SU-DHL-6 (cell line): ENCODE data around the gene MAPKAPK3.

Experiments
- H2AFZ ChIP-seq: fragments of 200-600 bp; sonication (generic); 2 replicates; pipeline ENCODE4 v1.6.1; 2014; ENCODE audit warnings: low read depth, mild to moderate bottlenecking, moderate library complexity, mixed read lengths, antibody characterized with exemption, low read length; ENCODE audit not compliant: severe bottlenecking
- H3F3A ChIP-seq: fragments of 200-600 bp; shearing (Covaris generic); 2 replicates; pipeline ENCODE4 v1.6.0; 2016; ENCODE audit warnings: antibody characterized with exemption, mild to moderate bottlenecking; ENCODE audit not compliant: insufficient read depth
- H3K27ac ChIP-seq: fragments of 200-600 bp; sonication (generic); 2 replicates; pipeline ENCODE4 v1.5.1; 2016; ENCODE audit warnings: low read depth, mild to moderate bottlenecking, low read length, moderate library complexity, mixed read lengths
- H3K27me3 ChIP-seq: fragments of 200-600 bp; sonication (generic), shearing (Covaris generic); 2 replicates; pipeline ENCODE4 v1.6.0; 2014; ENCODE audit warnings: mild to moderate bottlenecking, low read length
- H3K36me3 ChIP-seq: fragments of 200-600 bp; sonication (generic); 2 replicates; pipeline ENCODE4 v1.6.1; 2014; ENCODE audit warnings: mild to moderate bottlenecking, low read length, mixed read lengths
- H3K4me2 ChIP-seq: fragments of 300-600, 200-600 bp; shearing (Covaris generic), sonication (generic); 2 replicates; pipeline ENCODE4 v1.6.0; 2014; ENCODE audit warnings: low read length, low read depth, mild to moderate bottlenecking; ENCODE audit not compliant: poor library complexity, severe bottlenecking
- H3K4me3 ChIP-seq: fragments of 200-600 bp; sonication (generic); 2 replicates; pipeline ENCODE4 v1.5.1; 2014; ENCODE audit warnings: antibody characterized with exemption, low read length, mild to moderate bottlenecking, mixed read lengths; ENCODE audit not compliant: insufficient read depth, poor library complexity, severe bottlenecking
- H3K79me2 ChIP-seq: fragments of 200-600 bp; sonication (generic); 2 replicates; pipeline ENCODE4 v1.6.1; 2014; ENCODE audit warnings: mild to moderate bottlenecking, low read length, moderate library complexity; ENCODE audit not compliant: insufficient read depth
- H3K9ac ChIP-seq: fragments of 200-600 bp; sonication (generic); 2 replicates; pipeline ENCODE4 v1.7.0; 2014; ENCODE audit warnings: mild to moderate bottlenecking, low read length
- H3K9me2 ChIP-seq: fragments of 200-600 bp; sonication (generic); replicated peaks from 2 replicates; pipeline ENCODE4 v1.6.1; 2014; ENCODE audit warnings: low read length; ENCODE audit not compliant: insufficient read depth
- H3K9me3 ChIP-seq: fragments of 200-600 bp; sonication (generic); 2 replicates; pipeline ENCODE4 v1.6.1; 2014; ENCODE audit warnings: low read length, mixed read lengths; ENCODE audit not compliant: insufficient read depth
- H4K20me1 ChIP-seq: fragments of 200-600 bp; sonication (generic); 2 replicates; pipeline ENCODE4 v1.6.1; 2014; ENCODE audit warnings: low read depth, mild to moderate bottlenecking, antibody characterized with exemption, low read length, moderate library complexity, mixed read lengths
- EZH2phosphoT487 ChIP-seq: fragments of 200-600 bp; sonication (generic), shearing (Covaris generic); conservative IDR thresholded peaks from 2 replicates; pipeline ENCODE4 v1.6.1; 2018; ENCODE audit warnings: mild to moderate bottlenecking, antibody characterized with exemption, low read length, moderate library complexity, mixed read lengths
- TF ChIP-seq, protein P1 (sequence below): fragments of 200-600 bp; sonication (generic); IDR thresholded peaks from one replicate; pipeline ENCODE4 v1.5.1; 2017; ENCODE audit warnings: antibody characterized with exemption, mild to moderate bottlenecking, low read length, moderate library complexity; ENCODE audit not compliant: insufficient read depth, poor library complexity, severe bottlenecking

MAPKAPK3 gene

GRCh38 chr3:50570508-50571279, 46.3 kb upstream of the MAPKAPK3 start:
- Histone ChIP-seq H3K9me2 (no peaks in the 10 kb centered on the region), H3K27me3 (no peaks in the 10 kb centered on the region), H3K4me3 (no peak overlapping the region), H3K9ac (no peak overlapping the region), H3K4me2 (peak overlapping the region; percentile 79), H3K27ac (no peak overlapping the region), H3K9me3 (no peaks in the 10 kb centered on the region), H3F3A (peaks cover 6% of the 10 kb centered on the region; the same call in 1 of the 2 replicates), H4K20me1 (no peaks in the 10 kb centered on the region), H3K79me2 (no peaks in the 10 kb centered on the region), H3K36me3 (no peaks in the 10 kb centered on the region), H2AFZ (no peak overlapping the region)
- no peak for TF ChIP-seq EZH2phosphoT487
- TF ChIP-seq, protein P1, sequence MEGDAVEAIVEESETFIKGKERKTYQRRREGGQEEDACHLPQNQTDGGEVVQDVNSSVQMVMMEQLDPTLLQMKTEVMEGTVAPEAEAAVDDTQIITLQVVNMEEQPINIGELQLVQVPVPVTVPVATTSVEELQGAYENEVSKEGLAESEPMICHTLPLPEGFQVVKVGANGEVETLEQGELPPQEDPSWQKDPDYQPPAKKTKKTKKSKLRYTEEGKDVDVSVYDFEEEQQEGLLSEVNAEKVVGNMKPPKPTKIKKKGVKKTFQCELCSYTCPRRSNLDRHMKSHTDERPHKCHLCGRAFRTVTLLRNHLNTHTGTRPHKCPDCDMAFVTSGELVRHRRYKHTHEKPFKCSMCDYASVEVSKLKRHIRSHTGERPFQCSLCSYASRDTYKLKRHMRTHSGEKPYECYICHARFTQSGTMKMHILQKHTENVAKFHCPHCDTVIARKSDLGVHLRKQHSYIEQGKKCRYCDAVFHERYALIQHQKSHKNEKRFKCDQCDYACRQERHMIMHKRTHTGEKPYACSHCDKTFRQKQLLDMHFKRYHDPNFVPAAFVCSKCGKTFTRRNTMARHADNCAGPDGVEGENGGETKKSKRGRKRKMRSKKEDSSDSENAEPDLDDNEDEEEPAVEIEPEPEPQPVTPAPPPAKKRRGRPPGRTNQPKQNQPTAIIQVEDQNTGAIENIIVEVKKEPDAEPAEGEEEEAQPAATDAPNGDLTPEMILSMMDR: no peak

- H3K9ac ChIP-seq: no peak overlapping the region
- H3K4me3 ChIP-seq: no peak overlapping the region
- no peak overlapping the region for H2AFZ ChIP-seq
- H3F3A ChIP-seq: peaks cover 6% of the 10 kb centered on the region; the same call in 1 of the 2 replicates
- no peak overlapping the region for H3K4me2 ChIP-seq
- no peak overlapping the region for H3K27ac ChIP-seq
- H4K20me1 ChIP-seq: no peaks in the 10 kb centered on the region
- no peaks in the 10 kb centered on the region for H3K9me3 ChIP-seq
- H3K36me3 ChIP-seq: no peaks in the 10 kb centered on the region
- no peaks in the 10 kb centered on the region for H3K27me3 ChIP-seq
- no peaks in the 10 kb centered on the region for H3K79me2 ChIP-seq
- TF ChIP-seq EZH2phosphoT487: no peak
- TF ChIP-seq, protein P1: no peak
- H3K9me2 ChIP-seq: no peaks in the 10 kb centered on the region
Measured at GRCh38 chr3:50571486-50571885, 45.5 kb upstream of the MAPKAPK3 start.

DNA sequence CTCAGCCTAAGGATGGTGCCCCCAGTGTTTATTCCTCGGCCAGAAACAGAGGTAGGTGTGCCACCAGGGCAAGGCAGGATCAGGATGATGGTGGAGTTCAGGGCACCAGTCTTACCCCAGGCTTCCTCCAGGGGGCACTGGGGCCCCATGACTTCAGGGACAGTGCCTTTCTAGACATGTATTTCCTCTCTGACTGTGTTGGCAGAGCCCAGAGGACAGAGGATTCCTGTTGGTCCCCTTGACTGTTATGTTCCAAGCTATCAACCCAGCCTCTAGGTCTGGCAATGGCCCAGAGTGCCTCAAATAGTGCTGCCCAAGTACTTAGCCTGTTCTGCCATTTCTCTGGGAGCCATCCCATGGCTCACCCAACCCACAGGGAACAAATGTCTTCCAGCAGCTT, 44.8 kb upstream of the MAPKAPK3 start:
- Histone ChIP-seq H3K9ac (no peak overlapping the region), H3K27ac (no peak overlapping the region), H3K9me2 (no peaks in the 10 kb centered on the region), H3K79me2 (no peaks in the 10 kb centered on the region), H2AFZ (no peak overlapping the region), H3K36me3 (no peaks in the 10 kb centered on the region), H3F3A (peaks cover 6% of the 10 kb centered on the region; the same call in 1 of the 2 replicates), H3K4me3 (no peak overlapping the region), H3K27me3 (no peaks in the 10 kb centered on the region), H3K9me3 (no peaks in the 10 kb centered on the region), H4K20me1 (no peaks in the 10 kb centered on the region), H3K4me2 (no peak overlapping the region)
- TF ChIP-seq EZH2phosphoT487: no peak
- TF ChIP-seq, protein P1: peak; percentile 31
